Measurements from ENCODE around the gene OR6Q1. TPM values are rescaled to one million over a fixed set of nuclear protein-coding genes. Genes with fewer than 3 reads are reported as not detected.

The OR6Q1 gene
- total and polyA plus RNA-seq, 2 donors (not counting 1 experiment from before 2014, with no cell fraction given) = not detected

DNA sequence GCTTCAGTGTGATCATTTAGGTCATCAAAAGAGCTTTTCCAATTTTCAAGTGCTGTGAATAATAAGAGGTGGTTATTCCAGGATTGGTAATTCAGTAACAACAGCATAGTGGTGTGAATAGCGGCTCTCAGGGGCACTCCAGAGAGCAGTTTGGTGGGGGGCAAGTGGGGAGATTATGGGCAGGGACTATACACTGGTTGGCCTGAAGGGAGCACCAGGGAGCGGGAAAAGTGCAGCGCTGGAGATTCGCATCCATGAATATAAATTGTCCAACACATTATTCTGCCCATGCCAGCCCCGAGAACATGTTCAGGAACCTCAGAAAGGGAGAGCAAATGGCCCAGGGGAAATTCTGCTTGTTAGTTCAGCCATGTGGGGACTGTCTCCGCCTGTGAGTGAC, 37.9 kb downstream of the OR6Q1 start:
- TF ChIP-seq, protein P1, sequence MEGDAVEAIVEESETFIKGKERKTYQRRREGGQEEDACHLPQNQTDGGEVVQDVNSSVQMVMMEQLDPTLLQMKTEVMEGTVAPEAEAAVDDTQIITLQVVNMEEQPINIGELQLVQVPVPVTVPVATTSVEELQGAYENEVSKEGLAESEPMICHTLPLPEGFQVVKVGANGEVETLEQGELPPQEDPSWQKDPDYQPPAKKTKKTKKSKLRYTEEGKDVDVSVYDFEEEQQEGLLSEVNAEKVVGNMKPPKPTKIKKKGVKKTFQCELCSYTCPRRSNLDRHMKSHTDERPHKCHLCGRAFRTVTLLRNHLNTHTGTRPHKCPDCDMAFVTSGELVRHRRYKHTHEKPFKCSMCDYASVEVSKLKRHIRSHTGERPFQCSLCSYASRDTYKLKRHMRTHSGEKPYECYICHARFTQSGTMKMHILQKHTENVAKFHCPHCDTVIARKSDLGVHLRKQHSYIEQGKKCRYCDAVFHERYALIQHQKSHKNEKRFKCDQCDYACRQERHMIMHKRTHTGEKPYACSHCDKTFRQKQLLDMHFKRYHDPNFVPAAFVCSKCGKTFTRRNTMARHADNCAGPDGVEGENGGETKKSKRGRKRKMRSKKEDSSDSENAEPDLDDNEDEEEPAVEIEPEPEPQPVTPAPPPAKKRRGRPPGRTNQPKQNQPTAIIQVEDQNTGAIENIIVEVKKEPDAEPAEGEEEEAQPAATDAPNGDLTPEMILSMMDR (IDR thresholded peaks at IDR 0.05) = no peak
- no peak for TF ChIP-seq EZH2 (IDR thresholded peaks at IDR 0.05; ENCODE audit: borderline replicate concordance, insufficient read depth, low read depth, low read length, poor library complexity, severe bottlenecking)
- intact Hi-C loops (cut with micrococcal nuclease) = no loop called here
- H3K4me3 Mint-ChIP-seq = no peak overlapping the region
- H3K9me3 Mint-ChIP-seq (ENCODE audit: insufficient read depth) = peaks cover under 1% of the 10 kb centered on the region
- H3K27me3 Mint-ChIP-seq = peaks cover 6% of the 10 kb centered on the region
- Histone ChIP-seq H3K9ac (ENCODE audit: low read length) (no peak overlapping the region), H3K27me3 (replicated peaks in 1 of 4; ENCODE audit: control extremely low read depth in 1 of 4, control insufficient read depth in 3 of 4, insufficient read depth in 4 of 4, low read length in 3 of 4) (no peaks in the 10 kb centered on the region), H3K79me2 (ENCODE audit: control insufficient read depth, insufficient read depth, low read length) (no peaks in the 10 kb centered on the region), H3K4me1 (ENCODE audit: control insufficient read depth in 2 of 2, insufficient read depth in 2 of 2, low read length in 2 of 2) (no peaks in the 10 kb centered on the region), H3K4me3 (ENCODE audit: control extremely low read depth in 1 of 5, extremely low read depth in 1 of 5, insufficient read depth in 1 of 5, low read depth in 2 of 5, low read length in 4 of 5) (no peak overlapping the region), H3K4me2 (replicated peaks; ENCODE audit: low read depth, low read length, poor library complexity, severe bottlenecking) (no peak overlapping the region), H4K20me1 (ENCODE audit: control insufficient read depth, insufficient read depth, low read length, poor library complexity, severe bottlenecking) (no peaks in the 10 kb centered on the region), H3K9me3 (ENCODE audit: control extremely low read depth in 1 of 3, control insufficient read depth in 2 of 3, insufficient read depth in 1 of 3, low read length in 2 of 3) (no peaks in the 10 kb centered on the region), H2AFZ (ENCODE audit: insufficient read depth, low read depth, low read length, poor library complexity, severe bottlenecking) (no peak overlapping the region), H3K36me3 (replicated peaks in 1 of 2; ENCODE audit: control extremely low read depth in 1 of 2, control insufficient read depth in 1 of 2, extremely low read depth in 1 of 2, insufficient read depth in 2 of 2, low read length in 1 of 2) (no peaks in the 10 kb centered on the region), H3K27ac (ENCODE audit: low read length in 2 of 2) (no peak overlapping the region)
- DNase-seq (no peak), ATAC-seq (ENCODE audit: low read depth) (no peak)
- ChIA-PET POLR2A (no interaction called here), CTCF (no interaction called here)
- H3K27ac Mint-ChIP-seq = no peak overlapping the region
- no peaks in the 10 kb centered on the region for H3K4me1 Mint-ChIP-seq
- 70% methylated on average over 4 of the region's 6 CpGs for WGBS (ENCODE audit: insufficient coverage)

DNA sequence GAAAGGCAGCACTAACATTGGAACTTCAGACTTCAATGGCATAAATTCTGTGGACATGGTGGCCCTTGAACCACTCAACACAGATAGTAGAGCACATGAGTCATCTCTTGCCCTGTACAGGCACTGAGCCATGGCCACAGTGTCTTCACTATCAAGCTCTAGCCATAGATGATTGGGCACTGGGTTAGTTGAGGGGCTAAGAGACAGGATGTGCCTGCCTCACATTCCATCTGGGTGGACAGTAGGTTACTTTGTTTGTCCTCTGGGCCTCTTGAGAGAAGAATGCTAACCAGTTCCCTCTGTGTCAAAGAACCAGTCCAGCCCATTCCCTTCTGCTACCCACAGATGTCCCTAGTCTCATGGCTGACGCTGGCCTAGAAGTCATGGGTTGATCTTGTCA, 39.8 kb downstream of the OR6Q1 start:
- H3K4me3 ChIP-seq (ENCODE audit: control extremely low read depth in 1 of 5, extremely low read depth in 1 of 5, insufficient read depth in 1 of 5, low read depth in 2 of 5, low read length in 4 of 5) = no peak overlapping the region
- DNase-seq = no peak
- Mint-ChIP-seq H3K27me3 (peaks cover 6% of the 10 kb centered on the region), H3K9me3 (ENCODE audit: insufficient read depth) (peaks cover 8% of the 10 kb centered on the region), H3K4me1 (no peaks in the 10 kb centered on the region), H3K4me3 (no peak overlapping the region), H3K27ac (no peak overlapping the region)
- no peaks in the 10 kb centered on the region for H4K20me1 ChIP-seq (ENCODE audit: control insufficient read depth, insufficient read depth, low read length, poor library complexity, severe bottlenecking)
- H3K9ac ChIP-seq (ENCODE audit: low read length) = no peak overlapping the region
- no peaks in the 10 kb centered on the region for H3K4me1 ChIP-seq (ENCODE audit: control insufficient read depth in 2 of 2, insufficient read depth in 2 of 2, low read length in 2 of 2)
- ATAC-seq (ENCODE audit: low read depth) = no peak
- H3K4me2 ChIP-seq (replicated peaks; ENCODE audit: low read depth, low read length, poor library complexity, severe bottlenecking) = no peak overlapping the region
- 75% methylated on average over 1 of the region's 1 CpG for WGBS (ENCODE audit: insufficient coverage)
- no peaks in the 10 kb centered on the region for H3K27me3 ChIP-seq (replicated peaks in 1 of 4; ENCODE audit: control extremely low read depth in 1 of 4, control insufficient read depth in 3 of 4, insufficient read depth in 4 of 4, low read length in 3 of 4)
- CTCF ChIA-PET = no interaction called here
- no peaks in the 10 kb centered on the region for H3K79me2 ChIP-seq (ENCODE audit: control insufficient read depth, insufficient read depth, low read length)
- POLR2A ChIA-PET = no interaction called here
- no peak overlapping the region for H2AFZ ChIP-seq (ENCODE audit: insufficient read depth, low read depth, low read length, poor library complexity, severe bottlenecking)
- no peak overlapping the region for H3K27ac ChIP-seq (ENCODE audit: low read length in 2 of 2)
- peaks cover 0 to 2% (median 0%) of the 10 kb centered on the region in 3 donors for H3K9me3 ChIP-seq (ENCODE audit: control extremely low read depth in 1 of 3, control insufficient read depth in 2 of 3, insufficient read depth in 1 of 3, low read length in 2 of 3)
- intact Hi-C loops (cut with micrococcal nuclease) = no loop called here
- no peaks in the 10 kb centered on the region for H3K36me3 ChIP-seq (replicated peaks in 1 of 2; ENCODE audit: control extremely low read depth in 1 of 2, control insufficient read depth in 1 of 2, extremely low read depth in 1 of 2, insufficient read depth in 2 of 2, low read length in 1 of 2)
- no peak for TF ChIP-seq EZH2 (IDR thresholded peaks at IDR 0.05; ENCODE audit: borderline replicate concordance, insufficient read depth, low read depth, low read length, poor library complexity, severe bottlenecking)
- TF ChIP-seq, protein P1 (IDR thresholded peaks at IDR 0.05) = no peak
